ENCODE data around the gene SLC7A11.
A peak's percentile ranks its signal among the peaks of the same experiment; 100 is the strongest.

Gene SLC7A11

DNA sequence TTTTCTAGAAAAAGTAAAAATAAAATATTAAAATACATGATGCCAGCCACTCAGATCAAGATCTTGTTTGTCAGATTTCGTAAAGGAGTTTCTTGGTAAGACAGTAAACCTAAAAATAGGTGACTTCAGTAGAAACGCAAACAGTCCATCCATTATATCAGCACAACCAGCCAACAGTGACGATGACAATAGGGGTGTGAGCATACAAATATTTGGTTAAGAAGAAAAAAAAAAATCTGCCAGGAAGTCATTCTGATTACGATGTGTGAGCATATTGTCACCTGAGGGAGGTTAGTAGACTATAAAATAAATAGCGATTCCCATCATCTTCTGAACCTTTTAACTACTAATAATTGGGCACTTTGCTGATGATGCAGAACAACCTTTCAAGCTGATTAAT, 37.6 kb downstream of the SLC7A11 start:
- no peak for DNase-seq

DNA sequence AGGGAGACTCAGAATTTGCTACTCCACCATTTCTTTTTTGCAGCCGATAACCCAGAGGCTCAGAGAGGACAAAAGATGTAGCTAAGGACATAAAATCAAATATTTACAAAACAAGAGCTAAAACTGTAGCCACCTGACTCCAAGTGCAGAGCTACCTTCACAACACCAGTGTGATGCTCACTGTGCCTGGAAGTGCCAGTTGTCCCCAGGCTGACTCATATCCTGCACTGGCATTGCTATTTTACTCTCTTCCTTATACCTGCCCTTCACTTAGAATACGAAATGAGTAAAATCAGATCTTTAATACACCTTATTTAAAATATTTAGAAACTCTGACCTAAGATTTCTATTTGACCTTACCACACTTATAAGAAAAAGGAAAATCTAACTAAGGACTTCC, 39.5 kb downstream of the SLC7A11 start:
- DNase-seq = no peak

DNA sequence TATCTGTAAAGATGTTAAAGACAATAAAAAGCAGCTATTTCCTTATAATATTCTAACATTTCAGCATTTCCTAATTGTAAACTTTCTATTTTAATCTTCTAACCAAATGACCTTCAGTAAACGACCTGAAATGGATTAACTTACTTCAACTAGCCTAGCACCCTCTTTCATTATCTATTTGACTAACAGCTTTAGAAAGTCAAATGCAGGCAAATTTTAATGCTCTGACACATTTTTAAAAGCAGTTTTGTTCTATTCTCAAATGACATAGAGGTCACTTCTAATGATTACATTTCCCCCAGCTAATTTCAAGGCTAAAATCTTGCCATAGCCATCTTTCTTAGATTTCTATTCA, 41.9 kb downstream of the SLC7A11 start:
- no peak for DNase-seq

DNA sequence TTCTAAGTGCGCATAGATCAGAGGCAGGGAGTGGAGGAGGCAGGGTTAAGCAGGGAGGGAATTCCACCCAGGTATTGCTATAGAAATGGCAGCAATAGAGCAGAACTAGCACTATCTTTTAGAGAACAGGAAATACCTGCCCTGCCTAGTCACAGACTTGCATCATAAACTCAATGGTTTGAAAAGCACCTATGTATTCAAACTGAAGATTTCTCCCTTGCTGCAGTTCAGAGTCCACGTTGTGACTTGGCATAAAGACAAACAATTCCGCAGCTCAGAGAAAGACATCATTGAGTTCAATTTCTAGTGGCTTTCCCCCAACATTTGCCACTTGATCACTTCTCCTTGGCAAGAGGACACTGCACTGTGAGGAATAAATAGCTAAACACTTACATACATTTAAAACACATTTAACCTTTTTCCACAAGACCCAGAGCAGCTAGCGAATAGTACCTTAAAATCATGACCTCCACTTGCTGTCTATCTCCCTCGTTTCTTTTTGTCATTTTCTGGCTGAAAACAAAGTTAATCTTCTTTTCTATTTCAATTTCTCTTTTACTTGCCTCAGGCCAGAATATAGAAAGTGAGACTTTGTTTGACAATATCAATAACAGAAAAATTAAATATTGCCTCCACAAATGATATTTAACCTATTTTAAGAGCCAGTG, 42.4 kb downstream of the SLC7A11 start:
- peak; percentile 64 for DNase-seq

DNA sequence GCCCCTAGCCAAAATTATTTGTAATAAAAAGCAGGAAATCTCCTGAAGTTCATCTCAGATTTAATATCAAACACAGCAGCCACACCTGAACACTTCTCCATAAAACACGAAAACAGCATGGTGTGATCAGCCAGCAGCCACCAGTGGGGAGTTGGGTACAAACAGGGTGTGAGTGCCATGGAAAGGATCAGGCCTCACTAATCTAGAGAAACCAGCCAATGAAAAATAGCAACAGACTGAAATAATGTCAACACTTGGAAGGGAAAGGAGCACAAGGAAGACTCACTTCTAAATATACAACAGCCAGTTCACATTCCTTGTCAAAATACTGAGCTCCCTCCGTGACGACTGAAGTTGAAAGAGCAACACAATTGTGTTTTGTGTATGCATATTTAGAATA, 46.0 kb downstream of the SLC7A11 start:
- no peak for DNase-seq

- DNase-seq = no peak
Observed at GRCh38 chr4:138193963-138194362, 48.2 kb downstream of the SLC7A11 start.

DNA sequence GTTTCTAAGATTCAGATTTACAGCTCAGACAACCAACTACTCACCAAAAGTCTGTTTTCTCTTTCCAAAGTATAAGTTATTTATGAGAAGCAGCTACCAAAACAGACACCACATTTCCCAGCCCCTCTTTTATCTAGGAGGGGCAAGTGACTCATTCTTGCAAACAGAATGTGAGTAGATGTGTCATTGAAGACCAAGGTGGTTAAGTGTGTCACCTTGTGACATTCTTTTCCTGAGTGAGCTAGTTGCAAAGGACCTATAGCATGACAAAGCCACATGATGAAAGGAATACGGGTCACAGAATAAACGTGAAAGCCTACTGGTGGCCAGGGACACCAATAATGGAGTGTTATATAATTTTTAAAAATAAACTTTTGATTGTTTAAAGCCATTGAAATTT, 50.0 kb downstream of the SLC7A11 start:
- DNase-seq = no peak

- no peak for DNase-seq
Observed at GRCh38 chr4:138190452-138190858, 51.7 kb downstream of the SLC7A11 start.

DNA sequence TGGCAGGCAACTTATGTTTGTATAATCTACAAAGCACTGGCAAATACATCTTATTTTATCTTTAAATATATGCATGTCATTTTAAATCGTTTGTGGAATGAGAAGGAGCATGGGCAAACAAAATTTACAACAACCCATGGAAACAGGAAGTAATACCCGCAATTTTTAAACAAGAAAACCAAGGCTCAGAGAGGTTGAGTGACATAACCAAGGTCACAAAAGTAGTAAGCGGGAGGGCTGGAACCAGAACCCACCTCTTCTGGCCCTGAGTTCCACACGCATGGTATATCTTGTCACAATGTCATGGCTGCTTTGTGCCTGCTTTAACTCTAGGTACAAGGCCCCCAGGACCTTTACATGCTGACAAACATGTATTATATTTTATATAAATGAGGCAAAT, 52.9 kb downstream of the SLC7A11 start:
- DNase-seq = no peak

GRCh38 chr4:138188406-138189084, 53.6 kb downstream of the SLC7A11 start:
- DNase-seq = peak; percentile 82

- DNase-seq = peak; percentile 57
Observed at GRCh38 chr4:138185859-138186645, 56.1 kb downstream of the SLC7A11 start.

GRCh38 chr4:138184886-138185285, 57.3 kb downstream of the SLC7A11 start:
- DNase-seq = peak; percentile 31

DNA sequence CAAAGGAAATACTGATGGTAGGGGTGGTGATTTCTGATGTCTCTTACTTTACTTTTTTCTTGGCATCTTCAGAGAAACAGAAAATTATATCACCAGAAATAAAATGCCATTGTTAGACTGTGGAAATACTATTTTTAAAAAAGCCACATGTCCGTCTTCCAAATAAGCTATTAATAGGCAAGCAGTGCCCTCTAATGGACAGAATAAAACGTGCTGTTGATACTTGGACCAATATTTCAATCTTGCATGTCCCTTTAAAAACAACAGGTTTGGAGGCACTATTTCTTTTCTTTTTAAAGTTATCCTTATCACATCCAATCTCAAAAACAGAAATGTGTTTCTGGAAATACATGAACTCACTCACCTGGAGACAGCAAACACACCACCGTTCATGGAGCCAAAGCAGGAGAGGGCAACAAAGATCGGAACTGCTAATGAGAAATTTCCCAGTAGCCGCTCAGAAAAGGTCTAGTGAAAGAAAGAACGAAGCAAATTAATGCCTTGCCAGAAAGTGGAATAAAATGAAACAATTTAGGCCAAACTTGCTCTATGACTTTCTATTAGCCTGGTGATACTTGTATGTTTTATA, 59.2 kb downstream of the SLC7A11 start:
- DNase-seq = no peak

DNA sequence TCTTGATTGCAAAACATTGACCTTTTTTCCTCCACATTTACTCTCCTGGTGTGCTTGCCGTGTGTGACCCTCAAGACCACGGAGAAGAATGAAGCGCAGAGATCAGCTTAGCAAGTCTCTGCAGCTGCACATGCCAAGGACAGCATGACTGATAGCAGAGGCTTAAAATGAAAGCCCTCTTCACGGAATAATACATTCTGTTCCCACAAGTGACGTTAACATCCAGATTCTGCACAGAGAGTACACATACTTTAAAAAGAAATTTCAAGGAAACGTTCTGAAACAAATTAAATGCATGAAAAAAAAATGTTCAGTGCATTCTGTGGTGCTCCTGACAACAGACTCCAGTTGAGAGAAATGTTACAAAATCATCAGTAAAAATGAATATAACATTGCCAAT, 60.9 kb downstream of the SLC7A11 start:
- DNase-seq = no peak

DNA sequence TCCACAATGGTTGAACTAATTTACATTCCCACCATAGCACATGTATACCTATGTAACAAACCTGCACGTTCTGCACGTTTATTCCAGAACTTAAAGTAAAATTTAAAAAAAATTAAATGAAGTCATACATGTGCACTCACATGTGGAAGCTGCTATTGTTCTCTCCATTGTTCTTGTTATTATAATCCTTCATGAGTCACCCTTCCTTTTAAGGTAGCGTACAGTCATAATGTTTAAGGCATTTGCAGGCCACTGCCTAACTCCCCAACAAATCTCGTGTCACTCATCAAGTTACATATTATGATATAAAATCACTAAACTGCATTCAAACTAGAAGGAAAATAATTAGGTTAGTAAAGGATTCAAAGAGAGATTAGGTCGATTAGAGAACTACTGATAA, 63.6 kb downstream of the SLC7A11 start:
- no peak for DNase-seq

DNA sequence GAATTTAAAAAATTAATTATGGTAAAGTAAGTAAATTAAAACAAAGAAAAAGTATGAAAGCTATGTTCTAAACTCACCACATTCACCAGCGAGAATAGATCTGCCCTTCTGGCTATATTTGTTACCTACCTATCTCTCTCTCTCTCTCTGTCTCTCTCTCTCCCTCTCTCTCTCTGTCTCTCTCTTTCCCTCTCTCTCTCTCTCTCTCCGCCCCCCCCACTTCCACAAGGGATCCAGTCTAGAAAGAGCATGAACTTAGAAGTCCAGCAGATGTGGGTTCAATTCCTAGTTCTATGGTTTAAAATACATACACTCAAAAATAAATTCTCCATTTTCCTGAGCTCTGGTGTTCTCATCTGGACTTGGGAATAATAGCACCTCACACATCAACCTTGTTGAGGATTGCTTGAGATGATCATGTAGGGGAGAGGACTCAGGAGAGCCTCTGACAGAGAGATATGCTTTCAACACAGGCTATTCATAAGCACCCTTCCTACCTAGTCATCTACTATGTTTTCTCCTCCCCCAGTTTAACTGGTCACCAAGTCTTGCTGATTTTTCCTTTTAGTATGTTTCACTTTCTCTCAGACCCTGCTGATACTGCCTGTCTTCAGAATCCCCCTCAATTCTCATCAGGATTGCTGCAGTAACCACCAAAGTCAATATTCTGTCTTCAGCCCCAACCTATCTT, 64.7 kb downstream of the SLC7A11 start:
- no peak for DNase-seq

DNA sequence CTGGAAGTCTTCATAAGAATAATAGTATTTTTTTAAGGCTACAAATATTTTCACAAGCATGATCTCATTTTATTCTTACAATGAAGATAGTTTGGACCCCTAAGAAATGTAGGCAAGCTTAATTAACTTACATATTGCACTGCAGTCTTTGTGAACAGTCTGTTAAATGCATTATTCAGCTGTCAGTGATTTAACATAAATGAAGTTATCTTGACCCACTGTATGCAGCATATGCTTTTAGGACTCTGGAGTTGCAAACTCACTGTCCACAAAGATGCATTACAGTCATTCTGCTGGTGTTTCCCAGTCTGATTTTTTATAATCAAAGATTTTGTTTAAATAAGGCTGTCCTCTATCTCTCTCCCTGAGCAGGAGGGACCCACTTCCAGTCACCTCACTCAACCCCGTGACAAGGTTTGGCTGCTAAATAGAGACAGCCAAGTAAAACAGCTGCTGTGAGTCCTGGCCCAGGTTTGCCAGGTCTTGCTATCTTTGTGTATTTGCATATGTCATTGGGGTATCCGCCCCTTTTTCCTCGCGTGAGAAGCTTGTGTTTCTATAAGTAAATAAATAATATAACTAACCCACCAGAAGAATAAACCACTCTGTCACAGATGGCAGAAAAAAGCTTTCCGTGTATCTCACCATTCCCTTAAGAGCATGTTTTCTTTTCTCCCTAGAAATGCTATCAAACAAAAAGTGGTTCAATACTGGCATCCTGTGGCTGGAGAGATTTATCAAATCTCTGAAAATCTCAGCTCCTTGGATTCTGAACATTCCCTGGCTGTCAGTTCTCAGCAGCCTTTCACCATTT, 67.0 kb downstream of the SLC7A11 start:
- peak; percentile 9 for DNase-seq

- DNase-seq = no peak
Observed at GRCh38 chr4:138164208-138164607, 77.9 kb downstream of the SLC7A11 start.

GRCh38 chr4:138163171-138163570, 79.0 kb downstream of the SLC7A11 start:
- no peak for DNase-seq

DNA sequence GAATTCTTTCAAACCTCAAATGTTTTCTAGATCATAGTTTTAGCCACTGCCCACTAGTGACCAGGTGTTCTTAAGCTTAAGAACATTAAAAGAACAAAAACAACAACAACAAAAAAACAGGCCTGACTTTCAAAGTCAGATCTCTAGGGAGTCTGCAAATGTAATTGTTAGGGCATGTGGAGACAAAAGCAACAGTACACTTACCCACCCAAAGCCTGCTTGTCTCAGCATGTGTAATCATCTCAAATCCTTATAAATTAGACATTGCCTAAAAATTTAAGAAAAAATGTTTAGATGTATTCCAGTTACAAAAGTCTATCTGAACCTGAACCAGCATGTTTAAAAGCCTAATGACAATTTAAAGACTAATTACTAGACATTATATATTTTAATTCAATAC, 79.9 kb downstream of the SLC7A11 start:
- no peak for DNase-seq

- DNase-seq = peak; percentile 2
Observed at GRCh38 chr4:138161351-138161750, 80.8 kb downstream of the SLC7A11 start.

DNA sequence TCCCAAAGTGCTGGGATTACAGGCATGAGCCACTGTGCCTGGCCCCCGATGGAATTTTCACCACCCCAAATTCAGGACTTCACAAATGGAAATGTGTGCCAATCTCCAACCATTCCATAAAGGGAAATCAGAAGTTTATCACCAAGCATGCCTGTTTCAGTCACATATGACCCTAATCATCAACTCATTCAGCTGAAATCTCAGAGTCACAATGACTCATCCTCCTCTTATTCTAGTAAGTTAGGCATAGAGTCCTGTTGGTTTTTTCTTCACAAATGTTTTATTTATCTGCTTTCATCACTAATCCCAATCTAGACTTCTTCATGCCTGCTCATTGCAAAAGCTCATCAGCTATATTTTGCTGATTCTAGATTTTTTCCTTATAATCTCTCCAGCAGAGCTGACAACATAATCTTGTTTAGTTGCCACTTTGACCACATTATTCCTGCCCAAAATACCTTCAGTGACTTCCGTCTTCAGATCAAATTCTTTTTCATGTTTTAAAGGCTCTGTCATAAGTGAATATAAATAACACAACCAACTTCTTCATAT, 83.3 kb downstream of the SLC7A11 start:
- DNase-seq = no peak
